ENCODE data around the gene AFG1L. TPM values are rescaled to one million over a fixed set of nuclear protein-coding genes. Genes with fewer than 3 reads are reported as not detected.

AFG1L gene
- total RNA-seq, 1 experiment from 2014 or later: 7.9 TPM

DNA sequence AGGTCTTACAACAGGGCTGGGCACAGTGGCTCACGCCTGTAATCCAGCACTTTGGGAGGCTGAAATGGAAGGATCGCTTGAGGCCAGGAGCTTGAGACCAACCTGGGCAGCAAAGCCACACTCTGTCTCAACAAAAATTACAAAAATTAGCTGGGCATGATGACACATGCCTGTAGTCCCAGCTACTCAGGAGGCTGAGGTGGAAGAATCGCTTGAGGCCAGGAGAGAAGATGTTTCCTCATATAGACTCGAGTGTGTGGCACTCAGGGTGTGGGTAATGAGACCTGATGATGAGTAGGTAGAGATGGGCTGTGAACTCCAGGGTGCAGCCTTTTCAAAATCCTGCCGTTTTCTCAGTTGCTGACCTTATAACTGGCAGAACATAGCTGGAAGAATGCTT, 140.5 kb downstream of the AFG1L start:
- DNase-seq (ENCODE audit: low spot score) (no peak), ATAC-seq (no peak)
- H3K27me3 Mint-ChIP-seq (ENCODE audit: low read depth): no peaks in the 10 kb centered on the region
- TF ChIP-seq HMGA2 (CRISPR knock-in tag; IDR thresholded peaks at IDR 0.05): no peak
- no peak for TF ChIP-seq ZBTB21 (CRISPR knock-in tag; IDR thresholded peaks at IDR 0.05; ENCODE audit: borderline replicate concordance)
- TF ChIP-seq, protein P1, sequence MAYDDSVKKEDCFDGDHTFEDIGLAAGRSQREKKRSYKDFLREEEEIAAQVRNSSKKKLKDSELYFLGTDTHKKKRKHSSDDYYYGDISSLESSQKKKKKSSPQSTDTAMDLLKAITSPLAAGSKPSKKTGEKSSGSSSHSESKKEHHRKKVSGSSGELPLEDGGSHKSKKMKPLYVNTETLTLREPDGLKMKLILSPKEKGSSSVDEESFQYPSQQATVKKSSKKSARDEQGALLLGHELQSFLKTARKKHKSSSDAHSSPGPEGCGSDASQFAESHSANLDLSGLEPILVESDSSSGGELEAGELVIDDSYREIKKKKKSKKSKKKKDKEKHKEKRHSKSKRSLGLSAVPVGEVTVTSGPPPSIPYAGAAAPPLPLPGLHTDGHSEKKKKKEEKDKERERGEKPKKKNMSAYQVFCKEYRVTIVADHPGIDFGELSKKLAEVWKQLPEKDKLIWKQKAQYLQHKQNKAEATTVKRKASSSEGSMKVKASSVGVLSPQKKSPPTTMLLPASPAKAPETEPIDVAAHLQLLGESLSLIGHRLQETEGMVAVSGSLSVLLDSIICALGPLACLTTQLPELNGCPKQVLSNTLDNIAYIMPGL (CRISPR knock-in tag; IDR thresholded peaks at IDR 0.05): no peak
- no peak for TF ChIP-seq ZNF263 (CRISPR knock-in tag; IDR thresholded peaks at IDR 0.05; ENCODE audit: low read depth)
- no peak for TF ChIP-seq NFYB (CRISPR knock-in tag; conservative IDR thresholded peaks at IDR 0.05; ENCODE audit: low read depth)
- TF ChIP-seq, protein P2, sequence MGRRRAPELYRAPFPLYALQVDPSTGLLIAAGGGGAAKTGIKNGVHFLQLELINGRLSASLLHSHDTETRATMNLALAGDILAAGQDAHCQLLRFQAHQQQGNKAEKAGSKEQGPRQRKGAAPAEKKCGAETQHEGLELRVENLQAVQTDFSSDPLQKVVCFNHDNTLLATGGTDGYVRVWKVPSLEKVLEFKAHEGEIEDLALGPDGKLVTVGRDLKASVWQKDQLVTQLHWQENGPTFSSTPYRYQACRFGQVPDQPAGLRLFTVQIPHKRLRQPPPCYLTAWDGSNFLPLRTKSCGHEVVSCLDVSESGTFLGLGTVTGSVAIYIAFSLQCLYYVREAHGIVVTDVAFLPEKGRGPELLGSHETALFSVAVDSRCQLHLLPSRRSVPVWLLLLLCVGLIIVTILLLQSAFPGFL (CRISPR knock-in tag; IDR thresholded peaks at IDR 0.05; ENCODE audit: borderline replicate concordance): no peak
- TF ChIP-seq, protein P3, sequence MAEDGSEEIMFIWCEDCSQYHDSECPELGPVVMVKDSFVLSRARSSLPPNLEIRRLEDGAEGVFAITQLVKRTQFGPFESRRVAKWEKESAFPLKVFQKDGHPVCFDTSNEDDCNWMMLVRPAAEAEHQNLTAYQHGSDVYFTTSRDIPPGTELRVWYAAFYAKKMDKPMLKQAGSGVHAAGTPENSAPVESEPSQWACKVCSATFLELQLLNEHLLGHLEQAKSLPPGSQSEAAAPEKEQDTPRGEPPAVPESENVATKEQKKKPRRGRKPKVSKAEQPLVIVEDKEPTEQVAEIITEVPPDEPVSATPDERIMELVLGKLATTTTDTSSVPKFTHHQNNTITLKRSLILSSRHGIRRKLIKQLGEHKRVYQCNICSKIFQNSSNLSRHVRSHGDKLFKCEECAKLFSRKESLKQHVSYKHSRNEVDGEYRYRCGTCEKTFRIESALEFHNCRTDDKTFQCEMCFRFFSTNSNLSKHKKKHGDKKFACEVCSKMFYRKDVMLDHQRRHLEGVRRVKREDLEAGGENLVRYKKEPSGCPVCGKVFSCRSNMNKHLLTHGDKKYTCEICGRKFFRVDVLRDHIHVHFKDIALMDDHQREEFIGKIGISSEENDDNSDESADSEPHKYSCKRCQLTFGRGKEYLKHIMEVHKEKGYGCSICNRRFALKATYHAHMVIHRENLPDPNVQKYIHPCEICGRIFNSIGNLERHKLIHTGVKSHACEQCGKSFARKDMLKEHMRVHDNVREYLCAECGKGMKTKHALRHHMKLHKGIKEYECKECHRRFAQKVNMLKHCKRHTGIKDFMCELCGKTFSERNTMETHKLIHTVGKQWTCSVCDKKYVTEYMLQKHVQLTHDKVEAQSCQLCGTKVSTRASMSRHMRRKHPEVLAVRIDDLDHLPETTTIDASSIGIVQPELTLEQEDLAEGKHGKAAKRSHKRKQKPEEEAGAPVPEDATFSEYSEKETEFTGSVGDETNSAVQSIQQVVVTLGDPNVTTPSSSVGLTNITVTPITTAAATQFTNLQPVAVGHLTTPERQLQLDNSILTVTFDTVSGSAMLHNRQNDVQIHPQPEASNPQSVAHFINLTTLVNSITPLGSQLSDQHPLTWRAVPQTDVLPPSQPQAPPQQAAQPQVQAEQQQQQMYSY (CRISPR knock-in tag; IDR thresholded peaks at IDR 0.05): no peak
- TF ChIP-seq, protein P4, sequence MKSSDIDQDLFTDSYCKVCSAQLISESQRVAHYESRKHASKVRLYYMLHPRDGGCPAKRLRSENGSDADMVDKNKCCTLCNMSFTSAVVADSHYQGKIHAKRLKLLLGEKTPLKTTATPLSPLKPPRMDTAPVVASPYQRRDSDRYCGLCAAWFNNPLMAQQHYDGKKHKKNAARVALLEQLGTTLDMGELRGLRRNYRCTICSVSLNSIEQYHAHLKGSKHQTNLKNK (CRISPR knock-in tag; IDR thresholded peaks at IDR 0.05): no peak
- TF ChIP-seq, protein P5, sequence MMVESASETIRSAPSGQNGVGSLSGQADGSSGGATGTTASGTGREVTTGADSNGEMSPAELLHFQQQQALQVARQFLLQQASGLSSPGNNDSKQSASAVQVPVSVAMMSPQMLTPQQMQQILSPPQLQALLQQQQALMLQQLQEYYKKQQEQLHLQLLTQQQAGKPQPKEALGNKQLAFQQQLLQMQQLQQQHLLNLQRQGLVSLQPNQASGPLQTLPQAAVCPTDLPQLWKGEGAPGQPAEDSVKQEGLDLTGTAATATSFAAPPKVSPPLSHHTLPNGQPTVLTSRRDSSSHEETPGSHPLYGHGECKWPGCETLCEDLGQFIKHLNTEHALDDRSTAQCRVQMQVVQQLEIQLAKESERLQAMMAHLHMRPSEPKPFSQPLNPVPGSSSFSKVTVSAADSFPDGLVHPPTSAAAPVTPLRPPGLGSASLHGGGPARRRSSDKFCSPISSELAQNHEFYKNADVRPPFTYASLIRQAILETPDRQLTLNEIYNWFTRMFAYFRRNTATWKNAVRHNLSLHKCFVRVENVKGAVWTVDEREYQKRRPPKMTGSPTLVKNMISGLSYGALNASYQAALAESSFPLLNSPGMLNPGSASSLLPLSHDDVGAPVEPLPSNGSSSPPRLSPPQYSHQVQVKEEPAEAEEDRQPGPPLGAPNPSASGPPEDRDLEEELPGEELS (CRISPR knock-in tag; IDR thresholded peaks at IDR 0.05): no peak
- TF ChIP-seq NFE2L1 (CRISPR knock-in tag; IDR thresholded peaks at IDR 0.05): no peak
- TF ChIP-seq NR1H2 (CRISPR knock-in tag; IDR thresholded peaks at IDR 0.05): no peak
- no peak for TF ChIP-seq NFATC4 (CRISPR knock-in tag; IDR thresholded peaks at IDR 0.05)
- TF ChIP-seq RORB (CRISPR knock-in tag; IDR thresholded peaks at IDR 0.05): no peak
- TF ChIP-seq ZNF317 (CRISPR knock-in tag; IDR thresholded peaks at IDR 0.05; ENCODE audit: borderline replicate concordance, low read depth): no peak
- no peak for TF ChIP-seq ZNF416 (CRISPR knock-in tag; IDR thresholded peaks at IDR 0.05)
- TF ChIP-seq, protein P6, sequence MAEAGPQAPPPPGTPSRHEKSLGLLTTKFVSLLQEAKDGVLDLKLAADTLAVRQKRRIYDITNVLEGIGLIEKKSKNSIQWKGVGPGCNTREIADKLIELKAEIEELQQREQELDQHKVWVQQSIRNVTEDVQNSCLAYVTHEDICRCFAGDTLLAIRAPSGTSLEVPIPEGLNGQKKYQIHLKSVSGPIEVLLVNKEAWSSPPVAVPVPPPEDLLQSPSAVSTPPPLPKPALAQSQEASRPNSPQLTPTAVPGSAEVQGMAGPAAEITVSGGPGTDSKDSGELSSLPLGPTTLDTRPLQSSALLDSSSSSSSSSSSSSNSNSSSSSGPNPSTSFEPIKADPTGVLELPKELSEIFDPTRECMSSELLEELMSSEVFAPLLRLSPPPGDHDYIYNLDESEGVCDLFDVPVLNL (CRISPR knock-in tag; IDR thresholded peaks at IDR 0.05; ENCODE audit: borderline replicate concordance, low read depth): no peak
- no peaks in the 10 kb centered on the region for H3K9me3 Mint-ChIP-seq
- ChIA-PET CTCF (no interaction called here), POLR2A (no interaction called here)
- no peak overlapping the region for H3K4me3 Mint-ChIP-seq
- H3K27ac Mint-ChIP-seq: no peak overlapping the region
- no peaks in the 10 kb centered on the region for H3K36me3 Mint-ChIP-seq
- no peaks in the 10 kb centered on the region for H3K4me1 Mint-ChIP-seq

DNA sequence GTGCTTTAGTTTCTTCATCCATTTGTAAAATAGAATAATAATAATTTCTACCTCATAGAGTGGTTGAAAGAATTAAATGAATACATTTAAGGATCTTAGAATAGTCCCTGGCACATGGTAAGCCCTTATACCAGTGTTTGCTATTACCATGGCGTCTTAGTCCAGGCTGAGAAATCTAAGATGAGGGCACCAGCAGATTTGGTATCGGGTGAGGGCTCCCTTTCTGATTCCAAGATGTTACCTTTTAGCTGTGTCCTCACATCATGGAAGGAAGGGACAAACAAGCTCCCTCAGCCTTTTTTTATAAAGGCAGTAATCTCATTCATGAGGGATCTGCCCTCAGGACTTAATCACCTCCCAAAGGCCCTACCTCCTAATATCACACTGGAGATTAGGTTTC, 141.9 kb downstream of the AFG1L start:
- H3K27me3 Mint-ChIP-seq (ENCODE audit: low read depth): no peaks in the 10 kb centered on the region
- no peaks in the 10 kb centered on the region for H3K4me1 Mint-ChIP-seq
- POLR2A ChIA-PET: no interaction called here
- DNase-seq (ENCODE audit: low spot score): no peak
- no peak for ATAC-seq
- H3K9me3 Mint-ChIP-seq: no peaks in the 10 kb centered on the region
- H3K27ac Mint-ChIP-seq: no peak overlapping the region
- no peaks in the 10 kb centered on the region for H3K36me3 Mint-ChIP-seq
- CTCF ChIA-PET: no interaction called here
- TF ChIP-seq ETV6 (CRISPR knock-in tag; IDR thresholded peaks at IDR 0.05) (no peak), GABPB1 (CRISPR knock-in tag; IDR thresholded peaks at IDR 0.05) (no peak), TEAD4 (CRISPR knock-in tag; IDR thresholded peaks at IDR 0.05) (no peak)
- TF ChIP-seq, protein P2 (CRISPR knock-in tag; IDR thresholded peaks at IDR 0.05; ENCODE audit: borderline replicate concordance): no peak
- TF ChIP-seq, protein P7, sequence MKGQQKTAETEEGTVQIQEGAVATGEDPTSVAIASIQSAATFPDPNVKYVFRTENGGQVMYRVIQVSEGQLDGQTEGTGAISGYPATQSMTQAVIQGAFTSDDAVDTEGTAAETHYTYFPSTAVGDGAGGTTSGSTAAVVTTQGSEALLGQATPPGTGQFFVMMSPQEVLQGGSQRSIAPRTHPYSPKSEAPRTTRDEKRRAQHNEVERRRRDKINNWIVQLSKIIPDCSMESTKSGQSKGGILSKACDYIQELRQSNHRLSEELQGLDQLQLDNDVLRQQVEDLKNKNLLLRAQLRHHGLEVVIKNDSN (CRISPR knock-in tag; IDR thresholded peaks at IDR 0.05): no peak
- no peak overlapping the region for H3K4me3 Mint-ChIP-seq
